Neuronal stem cell (in vitro differentiated cells): Measurements from ENCODE around the gene ANKRD65.
"Not testable (repeated sequence)": the region's sequence is repeated elsewhere in the genome, so short reads cannot be mapped to it uniquely, and the experiment has no call there.

Experiments used
- DNase-seq: peaks from one replicate; pipeline ENCODE4 v3.0.0-alpha.2; 2013; ENCODE audit warnings: low spot score
- H2AFZ ChIP-seq: one replicate; pipeline ENCODE4 v1.6.1; 2013; ENCODE audit warnings: mild to moderate bottlenecking, low read length, inconsistent platforms
- H2AK5ac ChIP-seq: 2 replicates; pipeline ENCODE4 v1.6.1; 2013; ENCODE audit warnings: low read depth, mild to moderate bottlenecking, inconsistent platforms, low read length, moderate library complexity, mixed read lengths
- H2BK120ac ChIP-seq: 2 replicates; pipeline ENCODE4 v1.6.1; 2013; ENCODE audit warnings: low read depth, mild to moderate bottlenecking, inconsistent platforms, low read length, moderate library complexity, mixed read lengths
- H2BK12ac ChIP-seq: one replicate; pipeline ENCODE4 v1.6.1; 2013; ENCODE audit warnings: low read length, inconsistent platforms
- H2BK15ac ChIP-seq: 2 replicates; pipeline ENCODE4 v1.6.1; 2013; ENCODE audit warnings: mild to moderate bottlenecking, low read length, inconsistent platforms, mixed read lengths
- H2BK5ac ChIP-seq: one replicate; pipeline ENCODE4 v1.6.1; 2013; ENCODE audit warnings: inconsistent platforms, mild to moderate bottlenecking, low read length, moderate library complexity
- H3K14ac ChIP-seq: one replicate; pipeline ENCODE4 v1.6.1; 2013; ENCODE audit warnings: low read length, inconsistent platforms
- H3K18ac ChIP-seq: 2 replicates; pipeline ENCODE4 v1.6.1; 2013; ENCODE audit warnings: low read length, inconsistent platforms
- H3K23ac ChIP-seq: 2 replicates; pipeline ENCODE4 v1.6.1; 2013; ENCODE audit warnings: low read depth, mild to moderate bottlenecking, mixed read lengths, low read length, inconsistent platforms; ENCODE audit not compliant: poor library complexity
- H3K27ac ChIP-seq: replicated peaks from 3 replicates; pipeline ENCODE4 v1.5.1; 2013; ENCODE audit warnings: low read length, inconsistent platforms
- H3K27me3 ChIP-seq, 3 experiments: 2 replicates each; pipeline ENCODE4 v1.6.1; 2013; ENCODE audit warnings: low read length in 3 of 3, mild to moderate bottlenecking in 2 of 3, inconsistent platforms in 1 of 3, low read depth in 1 of 3, mixed read lengths in 1 of 3, moderate library complexity in 1 of 3; ENCODE audit not compliant: control insufficient read depth in 3 of 3, insufficient read depth in 3 of 3
- H3K36me3 ChIP-seq, 2 donors: replicated peaks in 1 of 2; 2 replicates each; pipeline ENCODE4 v1.6.1; 2013; ENCODE audit warnings: low read length in 2 of 2; ENCODE audit not compliant: control insufficient read depth in 2 of 2, insufficient read depth in 2 of 2
- H3K4ac ChIP-seq: 2 replicates; pipeline ENCODE4 v1.6.1; 2013; ENCODE audit warnings: inconsistent platforms, mild to moderate bottlenecking, low read length, moderate library complexity
- H3K4me1 ChIP-seq, 2 donors: 1 replicate in 1 of 2; 2 replicates in 1 of 2; pipeline ENCODE4 v1.6.1; 2013; ENCODE audit warnings: low read length in 2 of 2, low read depth in 1 of 2; ENCODE audit not compliant: control insufficient read depth in 2 of 2, insufficient read depth in 1 of 2
- H3K4me2 ChIP-seq: one replicate; pipeline ENCODE4 v1.6.1; 2013; ENCODE audit warnings: mild to moderate bottlenecking, low read length, inconsistent platforms; ENCODE audit not compliant: insufficient read depth, poor library complexity, severe bottlenecking
- H3K4me3 ChIP-seq, 2 donors: 2 replicates each; pipeline ENCODE4 v1.5.1; 2013; ENCODE audit warnings: low read length in 2 of 2, mild to moderate bottlenecking in 2 of 2, inconsistent platforms in 1 of 2, moderate library complexity in 1 of 2
- H3K79me1 ChIP-seq: one replicate; pipeline ENCODE4 v1.6.1; 2013; ENCODE audit warnings: low read depth, mild to moderate bottlenecking, inconsistent platforms, low read length, moderate library complexity
- H3K9ac ChIP-seq: one replicate; pipeline ENCODE4 v1.6.1; 2013; ENCODE audit warnings: mild to moderate bottlenecking, low read depth, low read length, inconsistent platforms; ENCODE audit not compliant: poor library complexity
- H3K9me3 ChIP-seq, 2 donors: replicated peaks in 1 of 2; 2 replicates each; pipeline versions ENCODE3 to v1.6.1; 2013; ENCODE audit warnings: low read length in 2 of 2, mild to moderate bottlenecking in 2 of 2, inconsistent platforms in 1 of 2, low read depth in 1 of 2, mixed read lengths in 1 of 2, moderate library complexity in 1 of 2; ENCODE audit not compliant: control insufficient read depth in 2 of 2, insufficient read depth in 1 of 2
- H4K8ac ChIP-seq: one replicate; pipeline ENCODE4 v1.6.1; 2013; ENCODE audit warnings: low read depth, mild to moderate bottlenecking, inconsistent platforms, low read length, moderate library complexity
- H4K91ac ChIP-seq: one replicate; pipeline ENCODE4 v1.6.1; 2013; ENCODE audit warnings: low read length, low read depth, mild to moderate bottlenecking, inconsistent platforms; ENCODE audit not compliant: poor library complexity
- WGBS, 2 donors: extraction: QIAGEN DNeasy Blood & Tissue Kit; methylation state at CpG; one replicate each; pipeline ENCODE4 v1.1.7; 2013; ENCODE audit warnings: missing lambda C conversion rate in 2 of 2, mixed read lengths in 1 of 2; ENCODE audit not compliant: insufficient read length in 2 of 2, insufficient replicate concordance in 1 of 2; ENCODE audit errors: extremely low coverage in 2 of 2; 5-methylcytosine and 5-hydroxymethylcytosine counted together

ANKRD65 gene

DNA sequence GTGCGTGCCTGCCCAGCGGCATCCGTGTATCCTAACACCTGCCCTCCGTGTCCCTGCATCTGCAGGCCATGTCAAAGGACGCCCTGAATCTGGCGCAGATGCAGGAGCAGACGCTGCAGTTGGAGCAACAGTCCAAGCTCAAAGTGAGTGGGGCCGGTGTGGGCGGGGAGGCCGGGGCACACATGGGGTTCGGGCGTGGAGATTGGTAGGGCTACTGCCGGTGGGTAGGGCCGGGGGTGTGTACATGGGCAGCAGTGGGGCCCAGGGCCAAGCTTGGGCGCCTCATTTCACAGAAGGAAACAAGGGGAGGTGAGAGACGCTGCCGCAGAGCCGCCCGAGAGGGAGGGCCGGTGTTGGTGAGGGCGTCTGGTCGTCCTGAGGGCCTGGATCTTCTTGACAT is 29.5 kb upstream of the ANKRD65 start:
- not testable (repeated sequence) for H3K36me3 ChIP-seq, H2BK120ac ChIP-seq, H3K79me1 ChIP-seq, H2AFZ ChIP-seq, H3K4me1 ChIP-seq, H3K14ac ChIP-seq, H3K4me2 ChIP-seq, H2BK12ac ChIP-seq, H3K4me3 ChIP-seq, H4K91ac ChIP-seq, H3K23ac ChIP-seq, H3K27ac ChIP-seq, H3K4ac ChIP-seq, DNase-seq, H3K18ac ChIP-seq, H2AK5ac ChIP-seq, H3K9ac ChIP-seq, H2BK15ac ChIP-seq, H2BK5ac ChIP-seq, H3K9me3 ChIP-seq, H4K8ac ChIP-seq
- WGBS, 2 donors: no CpG with 5 or more reads among the region's 22 CpGs
- H3K27me3 ChIP-seq: peaks cover 0 to 11% (median 0%) of the 10 kb centered on the region in 3 experiments

DNA sequence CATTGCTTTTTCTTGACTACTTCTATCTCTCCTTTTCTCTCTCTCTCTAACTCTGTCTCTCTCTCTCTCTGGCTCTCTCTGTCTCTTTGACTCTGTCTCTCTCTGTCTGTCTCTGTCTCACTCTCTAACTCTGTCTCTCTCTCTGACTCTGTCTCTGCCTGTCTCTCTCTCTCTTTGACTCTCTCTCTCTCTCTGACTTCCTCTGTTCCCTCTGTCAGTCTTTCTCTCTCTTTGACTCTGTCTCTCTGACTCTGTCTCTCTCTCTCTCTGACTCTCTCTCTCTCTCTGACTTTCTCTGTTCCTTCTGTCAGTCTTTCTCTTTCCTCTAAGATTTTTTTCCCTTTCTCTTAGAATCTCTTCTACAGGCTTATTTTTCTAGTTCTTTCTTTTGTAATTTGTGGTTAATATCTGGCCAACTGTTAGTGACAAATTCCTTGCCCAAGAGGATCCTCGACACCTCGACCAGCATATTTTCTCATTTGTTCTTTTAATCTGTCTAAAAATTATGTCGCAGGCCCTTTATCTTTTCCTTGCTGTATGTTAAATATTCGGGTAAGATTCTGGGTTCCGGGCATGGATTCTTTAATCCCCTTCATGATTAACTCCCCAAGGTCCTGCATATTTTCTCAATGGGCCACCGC is 28.1 kb upstream of the ANKRD65 start, which contains the start of gene ATAD3C:
Gene ATAD3C (plus strand): TSS at position 591 of the 641 bp plus-strand sequence. CDS start 995 bp downstream, outside the sequence.
- peaks cover 0 to 11% (median 0%) of the 10 kb centered on the region in 3 experiments for H3K27me3 ChIP-seq
- H2BK5ac ChIP-seq: no peak within 1 kb of the TSS
- H3K9ac ChIP-seq: no peak within 1 kb of the TSS
- H3K27ac ChIP-seq: no peak within 1 kb of the TSS
- H2BK12ac ChIP-seq: no peak within 1 kb of the TSS
- no peak within 1 kb of the TSS for H2AK5ac ChIP-seq
- H3K4me3 ChIP-seq: no peak within 1 kb of the TSS
- no peak within 1 kb of the TSS for H3K23ac ChIP-seq
- H4K91ac ChIP-seq: no peak within 1 kb of the TSS
- H3K4me2 ChIP-seq: no peak within 1 kb of the TSS
- H3K14ac ChIP-seq: no peak within 1 kb of the TSS
- H3K9me3 ChIP-seq: no peaks in the 10 kb centered on the region
- no peaks in the 10 kb centered on the region for H3K36me3 ChIP-seq
- H4K8ac ChIP-seq: no peak within 1 kb of the TSS
- no peak within 1 kb of the TSS for H2BK15ac ChIP-seq
- no peaks in the 10 kb centered on the region for H3K79me1 ChIP-seq
- no peak within 1 kb of the TSS for H3K18ac ChIP-seq
- no peak for DNase-seq
- peak within 1 kb of the TSS; percentile 17 for H2AFZ ChIP-seq
- no peak within 1 kb of the TSS for H2BK120ac ChIP-seq
- no peak within 1 kb of the TSS for H3K4ac ChIP-seq
- WGBS, 2 donors: no CpG with 5 or more reads among the region's 6 CpGs
- no peaks in the 10 kb centered on the region for H3K4me1 ChIP-seq

DNA sequence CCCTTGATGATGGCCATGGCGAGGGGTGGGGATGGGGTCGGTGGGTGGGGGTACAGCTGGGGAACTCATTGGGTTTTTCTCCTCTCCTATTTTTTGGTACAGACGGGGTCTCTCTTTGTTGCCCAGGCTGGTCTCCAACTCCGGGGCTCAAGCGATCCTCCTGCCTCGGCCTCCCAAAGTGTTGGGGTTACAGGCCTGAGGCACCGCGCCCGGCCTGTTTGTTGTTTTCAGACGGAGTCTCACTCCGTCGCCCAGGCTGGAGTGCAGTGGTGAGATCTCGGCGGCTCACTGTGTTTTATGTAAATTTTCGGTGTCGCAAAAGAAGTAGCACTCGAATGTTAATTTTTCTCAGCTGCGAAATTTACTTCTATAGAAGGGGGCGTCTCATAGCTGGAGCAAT is 25.6 kb upstream of the ANKRD65 start:
- H4K91ac ChIP-seq, H3K4me2 ChIP-seq, H3K27ac ChIP-seq, DNase-seq, H2BK120ac ChIP-seq, H2BK15ac ChIP-seq, H3K14ac ChIP-seq, H3K4ac ChIP-seq, H2BK5ac ChIP-seq, H3K79me1 ChIP-seq, H3K9ac ChIP-seq, H3K4me1 ChIP-seq, H3K4me3 ChIP-seq, H4K8ac ChIP-seq, H2BK12ac ChIP-seq, H3K9me3 ChIP-seq, H3K18ac ChIP-seq, H2AK5ac ChIP-seq, H2AFZ ChIP-seq, H3K36me3 ChIP-seq, H3K23ac ChIP-seq: not testable (repeated sequence)
- H3K27me3 ChIP-seq: peaks cover 0 to 11% (median 0%) of the 10 kb centered on the region in 3 experiments
- no CpG with 5 or more reads among the region's 19 CpGs for WGBS, 2 donors

DNA sequence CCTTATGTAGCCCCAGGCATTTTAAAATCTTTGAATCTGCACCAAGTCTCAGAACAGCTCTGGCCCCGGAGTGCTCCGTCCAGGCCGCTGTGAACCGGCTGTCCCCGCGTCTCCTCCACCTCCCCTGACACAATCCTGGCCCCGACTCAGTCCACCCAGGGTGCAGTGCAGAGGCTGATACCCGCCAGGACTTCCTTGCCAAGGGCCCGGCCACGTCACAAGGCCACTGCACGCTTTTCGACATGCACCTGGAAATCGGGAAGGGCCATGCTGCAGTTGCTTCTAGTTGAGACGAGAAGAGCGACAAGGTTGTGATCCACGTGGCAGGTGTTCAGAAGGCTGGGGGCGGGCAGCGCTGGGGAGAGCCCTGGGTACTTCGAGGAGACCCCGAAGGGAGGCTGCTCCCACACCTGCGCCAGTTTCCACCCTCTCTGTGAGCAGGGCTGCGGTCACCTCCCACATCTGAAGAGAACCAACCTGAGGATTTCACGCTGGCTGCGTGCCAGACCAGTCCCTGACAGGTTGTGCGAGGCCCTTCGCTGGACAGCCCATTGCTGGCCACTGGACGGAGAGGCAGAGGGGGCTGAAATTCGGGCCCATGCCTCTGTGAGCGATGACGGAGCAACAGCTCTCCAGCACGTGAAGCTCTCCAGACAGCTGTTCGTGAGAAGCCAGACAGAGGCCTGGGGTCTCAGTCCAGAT is 21.1 kb upstream of the ANKRD65 start:
- H3K4ac ChIP-seq: no peak overlapping the region
- peaks cover 0 to 22% of the 10 kb centered on the region in 2 donors for H3K4me1 ChIP-seq
- peak overlapping the region; percentile 12 for H3K9ac ChIP-seq
- H2AK5ac ChIP-seq: peak overlapping the region; percentile 59
- H2BK12ac ChIP-seq: no peak overlapping the region
- no peaks in the 10 kb centered on the region for H3K9me3 ChIP-seq
- no peak overlapping the region for H3K18ac ChIP-seq
- H2BK5ac ChIP-seq: no peak overlapping the region
- no peak overlapping the region for H3K4me2 ChIP-seq
- DNase-seq: no peak
- peaks cover 4% of the 10 kb centered on the region for H3K79me1 ChIP-seq
- H3K23ac ChIP-seq: peak overlapping the region; percentile 65
- H4K8ac ChIP-seq: no peak overlapping the region
- H4K91ac ChIP-seq: no peak overlapping the region
- no peaks in the 10 kb centered on the region for H3K27me3 ChIP-seq
- H3K27ac ChIP-seq: no peak overlapping the region
- H2BK15ac ChIP-seq: no peak overlapping the region
- H3K4me3 ChIP-seq: no peak overlapping the region
- no peak overlapping the region for H2BK120ac ChIP-seq
- no CpG with 5 or more reads among the region's 32 CpGs for WGBS, 2 donors
- H3K14ac ChIP-seq: peak overlapping the region; percentile 21
- no peaks in the 10 kb centered on the region for H3K36me3 ChIP-seq
- peak overlapping the region; percentile 0 for H2AFZ ChIP-seq
